Stomach smooth muscle (tissue), 2 donors: Measurements from ENCODE around the gene TANGO2.

Experiments used
- H3K27ac ChIP-seq: one replicate; pipeline ENCODE4 v1.7.0; 2013; ENCODE audit warnings: mild to moderate bottlenecking, low read length, inconsistent platforms
- H3K27me3 ChIP-seq, 2 donors: one replicate each; pipeline ENCODE4 v1.7.0; 2013; ENCODE audit warnings: low read length in 2 of 2; ENCODE audit not compliant: insufficient read depth in 2 of 2, control insufficient read depth in 1 of 2
- H3K36me3 ChIP-seq, 2 donors: one replicate each; pipeline ENCODE4 v1.7.0; 2013; ENCODE audit warnings: low read length in 2 of 2; ENCODE audit not compliant: control insufficient read depth in 2 of 2, insufficient read depth in 2 of 2
- H3K4me1 ChIP-seq: one replicate; pipeline ENCODE4 v1.7.0; 2013; ENCODE audit warnings: low read length; ENCODE audit not compliant: control insufficient read depth, insufficient read depth
- H3K4me3 ChIP-seq, 2 donors: one replicate each; pipeline ENCODE4 v1.7.0; 2013; ENCODE audit warnings: low read length in 2 of 2
- H3K9ac ChIP-seq, 2 donors: one replicate each; pipeline ENCODE4 v1.7.0; 2013; ENCODE audit warnings: low read length in 2 of 2, mild to moderate bottlenecking in 1 of 2
- H3K9me3 ChIP-seq, 2 donors: one replicate each; pipeline ENCODE4 v1.7.0; 2013; ENCODE audit warnings: low read length in 2 of 2; ENCODE audit not compliant: control insufficient read depth in 2 of 2
- donor health status: healthy.
- donor health status: Pancreatic carcinoma.

Gene TANGO2

DNA sequence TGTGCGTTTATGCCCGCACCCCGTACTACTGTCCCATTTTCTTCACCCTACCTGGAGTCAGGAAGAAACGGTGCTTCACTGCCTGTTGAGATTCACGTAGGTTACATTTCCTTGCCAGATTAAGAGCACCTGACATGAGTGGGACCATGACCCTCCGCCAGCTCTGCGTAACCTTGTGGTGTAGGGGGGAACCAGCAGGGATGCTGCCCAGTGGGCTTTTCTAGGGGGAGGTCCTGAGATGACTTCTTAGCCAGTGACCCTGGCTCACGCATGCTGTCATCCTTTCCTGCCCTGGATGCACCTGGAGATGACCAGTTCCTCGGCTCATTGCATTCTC is 3.3 kb upstream of the TANGO2 start:
- peaks cover 49% of the 10 kb centered on the region for H3K4me1 ChIP-seq
- no peaks in the 10 kb centered on the region for H3K27me3 ChIP-seq
- no peaks in the 10 kb centered on the region for H3K36me3 ChIP-seq
- H3K4me3 ChIP-seq, result peak overlapping the region in 1 of 2 donors; percentile 85
- H3K9ac ChIP-seq, result peak overlapping the region in 1 of 2 donors; percentile 72
- H3K27ac ChIP-seq, result no peak overlapping the region
- no peaks in the 10 kb centered on the region for H3K9me3 ChIP-seq

DNA sequence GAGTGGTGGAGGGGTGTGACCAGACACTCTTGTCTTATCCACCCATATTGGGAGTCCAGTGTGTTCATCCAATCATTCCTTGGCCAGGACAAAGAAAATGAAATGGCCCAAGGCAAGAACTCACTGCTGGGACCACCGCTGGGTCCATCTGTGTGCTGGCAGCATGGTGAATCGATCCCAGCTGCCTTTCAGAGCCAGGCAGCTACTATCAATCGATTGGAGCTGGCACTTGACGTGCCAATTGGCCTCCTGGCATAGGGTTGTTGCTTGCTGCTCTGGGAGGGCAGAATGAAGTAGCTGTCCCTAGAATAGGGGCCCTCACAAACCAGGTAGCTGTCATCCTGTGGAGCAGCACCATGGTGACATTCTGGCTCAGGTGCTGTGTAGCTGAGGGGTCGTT is 2.9 kb upstream of the TANGO2 start:
- H3K4me3 ChIP-seq, result no peak overlapping the region
- peaks cover 50% of the 10 kb centered on the region for H3K4me1 ChIP-seq
- no peak overlapping the region for H3K27ac ChIP-seq
- H3K9ac ChIP-seq, result no peak overlapping the region
- no peaks in the 10 kb centered on the region for H3K9me3 ChIP-seq
- no peaks in the 10 kb centered on the region for H3K27me3 ChIP-seq
- no peaks in the 10 kb centered on the region for H3K36me3 ChIP-seq

GRCh38 chr22:20019661-20020532 is 1.0 kb upstream of the TANGO2 start:
- H3K36me3 ChIP-seq, result peaks cover 0 to 2% of the 10 kb centered on the region in 2 donors
- H3K9ac ChIP-seq, result peak overlapping the region in 1 of 2 donors; percentile 81
- no peaks in the 10 kb centered on the region for H3K27me3 ChIP-seq
- peak overlapping the region; percentile 78 to 97 for H3K4me3 ChIP-seq
- H3K9me3 ChIP-seq, result no peaks in the 10 kb centered on the region
- H3K27ac ChIP-seq, result no peak overlapping the region
- H3K4me1 ChIP-seq, result peaks cover 44% of the 10 kb centered on the region

DNA sequence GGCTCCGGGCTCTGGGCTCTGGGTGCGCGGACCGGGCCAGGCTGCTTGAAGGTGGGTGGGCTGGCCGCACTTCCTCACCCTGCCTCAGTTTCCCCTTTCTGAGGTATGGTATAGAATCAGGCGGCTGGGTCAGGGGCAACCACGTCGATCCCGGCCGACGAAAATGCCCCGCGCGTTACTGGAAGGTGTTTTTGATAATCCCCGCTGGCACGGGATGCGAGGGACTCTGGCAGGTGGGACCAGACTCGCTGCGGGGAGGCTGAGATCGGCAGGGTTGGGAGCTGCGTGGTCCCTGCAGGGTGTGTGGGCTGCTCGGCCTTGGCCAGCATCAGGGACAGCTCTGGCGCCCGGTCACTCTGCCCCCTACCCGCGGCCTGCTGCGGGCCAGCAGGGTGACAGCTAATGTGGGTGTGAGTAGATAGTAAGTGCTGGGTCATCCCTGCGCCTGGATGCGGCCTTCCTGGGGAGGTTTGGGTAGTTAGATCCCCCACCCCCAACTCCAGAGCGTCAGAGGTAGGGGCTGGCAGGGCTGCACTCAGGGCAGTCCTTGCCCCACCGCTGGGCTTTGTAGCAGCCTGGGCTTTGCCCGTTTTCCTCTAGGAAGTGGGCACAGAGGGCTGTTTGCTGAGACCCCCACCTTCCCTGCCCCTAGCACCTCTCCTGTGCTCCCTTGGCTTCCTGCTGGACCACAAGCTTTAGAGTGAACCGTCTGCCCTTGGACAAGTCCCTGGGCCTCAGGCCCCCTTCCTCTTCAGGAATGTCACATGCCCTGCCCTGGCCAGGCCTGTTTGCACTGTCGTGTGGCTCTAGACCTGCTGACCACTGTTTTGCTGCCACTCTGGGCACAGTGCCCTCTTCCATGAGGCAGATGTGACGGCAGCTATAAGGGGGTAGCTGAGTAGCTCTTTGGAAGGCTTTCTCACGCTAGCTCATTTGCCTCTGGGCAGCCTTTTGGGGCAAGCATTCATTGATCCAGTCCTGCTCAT is 579 bp downstream of the TANGO2 start:
- H3K4me1 ChIP-seq, result peaks cover 32% of the 10 kb centered on the region
- no peaks in the 10 kb centered on the region for H3K27me3 ChIP-seq
- peak overlapping the region; percentile 92 to 97 for H3K4me3 ChIP-seq
- H3K27ac ChIP-seq, result peak overlapping the region; percentile 46
- no peaks in the 10 kb centered on the region for H3K9me3 ChIP-seq
- peak overlapping the region; percentile 76 to 90 for H3K9ac ChIP-seq
- H3K36me3 ChIP-seq, result peaks cover 0 to 2% of the 10 kb centered on the region in 2 donors

- Histone ChIP-seq H3K27me3 (no peaks in the 10 kb centered on the region), H3K4me3 (peak overlapping the region; percentile 92 to 97), H3K4me1 (peaks cover 26% of the 10 kb centered on the region), H3K9ac (peak overlapping the region in 1 of 2 donors; percentile 90), H3K27ac (no peak overlapping the region), H3K36me3 (peaks cover 0 to 2% of the 10 kb centered on the region in 2 donors), H3K9me3 (no peaks in the 10 kb centered on the region)
These were observed 1.5 kb downstream of the TANGO2 start for GRCh38 chr22:20022231-20022977.

GRCh38 chr22:20022978-20023613 is 2.2 kb downstream of the TANGO2 start:
- Histone ChIP-seq H3K27ac (no peak overlapping the region), H3K4me3 (no peak overlapping the region), H3K36me3 (peaks cover 0 to 2% of the 10 kb centered on the region in 2 donors), H3K4me1 (peaks cover 25% of the 10 kb centered on the region), H3K9ac (no peak overlapping the region), H3K27me3 (no peaks in the 10 kb centered on the region), H3K9me3 (no peaks in the 10 kb centered on the region)

DNA sequence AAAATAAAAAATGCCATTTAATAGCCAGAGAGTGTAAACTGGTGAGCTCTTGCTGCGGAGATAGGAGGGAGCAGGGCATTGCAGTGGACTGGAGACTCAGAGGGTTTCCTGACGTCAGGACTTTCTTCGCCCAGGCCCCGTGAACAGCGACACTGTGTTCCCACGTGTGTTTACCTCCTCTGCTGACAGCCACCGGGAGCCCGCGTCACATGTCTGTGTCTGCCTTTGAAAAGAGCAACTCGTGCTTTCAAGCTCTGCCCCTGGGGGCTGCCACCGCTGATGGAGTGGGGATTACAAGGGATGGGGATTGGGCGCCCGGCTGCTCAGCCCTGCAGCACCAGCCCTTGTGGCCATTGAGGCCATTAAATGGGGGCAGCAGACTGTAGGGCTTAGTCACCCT is 3.3 kb downstream of the TANGO2 start:
- Histone ChIP-seq H3K36me3 (peaks cover 0 to 2% of the 10 kb centered on the region in 2 donors), H3K9ac (no peak overlapping the region), H3K27me3 (no peaks in the 10 kb centered on the region), H3K9me3 (no peaks in the 10 kb centered on the region), H3K4me3 (no peak overlapping the region), H3K4me1 (peaks cover 28% of the 10 kb centered on the region), H3K27ac (no peak overlapping the region)

DNA sequence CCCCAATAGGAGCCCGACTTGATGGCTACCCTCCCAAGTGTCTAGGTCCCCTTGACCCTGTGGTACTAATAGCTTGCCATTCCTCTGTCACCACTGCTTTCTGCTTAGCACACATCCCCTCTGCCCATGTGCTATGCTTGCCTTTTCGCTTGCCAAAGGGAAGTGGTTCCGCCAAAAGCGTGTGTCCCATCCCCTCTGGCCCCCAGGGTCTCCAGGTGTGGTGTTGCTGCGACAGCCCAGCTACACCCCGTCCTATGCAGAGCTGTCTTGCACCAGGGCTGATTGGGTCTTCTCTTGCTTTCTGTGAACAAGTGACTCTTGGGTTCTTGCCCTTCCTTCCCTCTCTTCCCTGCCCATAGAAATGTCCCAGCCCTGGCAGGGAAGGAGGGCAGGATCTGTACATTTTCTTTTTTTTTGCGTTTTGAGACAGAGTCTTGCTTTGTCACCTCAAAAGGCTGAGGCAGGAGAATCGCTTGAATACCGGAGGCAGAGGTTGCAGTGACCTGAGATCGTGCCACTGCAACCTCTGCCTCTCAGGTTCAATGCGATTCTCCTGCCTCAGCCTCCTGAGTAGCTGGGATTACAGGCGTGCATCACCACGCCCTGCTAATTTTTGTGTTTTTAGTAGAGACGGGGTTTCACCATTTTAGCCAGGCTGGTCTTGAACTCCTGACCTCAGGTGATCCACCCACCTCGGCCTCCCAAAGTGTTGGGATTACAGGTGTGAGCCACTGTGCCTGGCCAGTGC is 3.9 kb downstream of the TANGO2 start:
- no peak overlapping the region for H3K4me3 ChIP-seq
- peaks cover 30% of the 10 kb centered on the region for H3K4me1 ChIP-seq
- no peaks in the 10 kb centered on the region for H3K9me3 ChIP-seq
- H3K27ac ChIP-seq, result no peak overlapping the region
- H3K36me3 ChIP-seq, result peaks cover 0 to 2% of the 10 kb centered on the region in 2 donors
- H3K27me3 ChIP-seq, result no peaks in the 10 kb centered on the region
- H3K9ac ChIP-seq, result no peak overlapping the region

- Histone ChIP-seq H3K27me3 (no peaks in the 10 kb centered on the region), H3K9me3 (no peaks in the 10 kb centered on the region), H3K27ac (no peak overlapping the region), H3K36me3 (peaks cover 0 to 2% of the 10 kb centered on the region in 2 donors), H3K4me1 (peaks cover 24% of the 10 kb centered on the region), H3K9ac (no peak overlapping the region), H3K4me3 (no peak overlapping the region)
These were observed 4.7 kb downstream of the TANGO2 start for GRCh38 chr22:20025401-20026203.
